Measurements from ENCODE around the gene OR4C5. TPM values are rescaled to one million over a fixed set of nuclear protein-coding genes. Genes with fewer than 3 reads are reported as not detected.
"Not testable (repeated sequence)": the region's sequence is repeated elsewhere in the genome, so short reads cannot be mapped to it uniquely, and the experiment has no call there.

Gene OR4C5
- total RNA-seq (2014; rRNA removed; shearing (Covaris generic)), result not detected in 2 replicates

DNA sequence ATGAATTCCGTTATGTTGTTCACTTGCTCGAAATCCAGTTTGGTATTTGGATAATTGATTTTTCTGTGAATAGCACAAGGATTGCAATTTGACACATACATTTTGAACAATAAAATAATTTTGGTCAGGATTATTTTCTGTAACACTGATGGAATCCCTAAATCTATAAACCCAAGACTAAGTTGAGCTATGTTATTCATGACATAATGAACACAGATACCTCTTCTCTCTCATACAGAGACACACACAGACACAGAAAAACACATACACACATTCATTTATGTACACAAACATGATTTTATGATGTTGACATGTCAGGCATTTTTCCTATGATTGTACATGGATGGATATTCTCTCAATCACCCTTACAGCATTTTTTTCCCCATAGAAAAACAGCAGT, at the start of gene OR4C5:
Gene OR4C5 (minus strand): TSS at position 101 of the 400 bp plus-strand sequence. CDS start 0 bp downstream, at position 101.
- no peak for DNase-seq (ENCODE audit: low spot score)

- no peak for DNase-seq (ENCODE audit: low spot score)
Measured at GRCh38 chr11:48384670-48385069, 18.4 kb upstream of the OR4C5 start.

DNA sequence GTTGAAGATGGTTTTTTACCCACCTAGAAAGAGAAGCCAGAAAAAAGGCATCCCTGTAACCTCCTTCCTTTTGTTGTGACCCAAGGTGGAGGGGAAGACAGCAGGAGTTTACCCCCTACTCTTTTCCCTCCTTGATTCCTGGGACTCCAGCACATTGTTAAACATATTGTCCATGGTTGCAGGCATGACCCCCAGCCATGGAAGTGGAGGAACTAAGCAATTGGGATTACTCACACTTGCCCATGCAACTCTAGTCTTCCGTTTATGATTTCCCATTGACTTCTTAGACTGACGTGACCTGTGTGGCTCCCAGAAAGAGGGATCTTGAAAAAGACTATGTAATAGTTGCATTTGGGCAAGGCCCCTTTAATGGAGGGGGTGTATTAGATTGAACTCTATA, 17.9 kb upstream of the OR4C5 start:
- DNase-seq (ENCODE audit: low spot score), result not testable (repeated sequence)

DNA sequence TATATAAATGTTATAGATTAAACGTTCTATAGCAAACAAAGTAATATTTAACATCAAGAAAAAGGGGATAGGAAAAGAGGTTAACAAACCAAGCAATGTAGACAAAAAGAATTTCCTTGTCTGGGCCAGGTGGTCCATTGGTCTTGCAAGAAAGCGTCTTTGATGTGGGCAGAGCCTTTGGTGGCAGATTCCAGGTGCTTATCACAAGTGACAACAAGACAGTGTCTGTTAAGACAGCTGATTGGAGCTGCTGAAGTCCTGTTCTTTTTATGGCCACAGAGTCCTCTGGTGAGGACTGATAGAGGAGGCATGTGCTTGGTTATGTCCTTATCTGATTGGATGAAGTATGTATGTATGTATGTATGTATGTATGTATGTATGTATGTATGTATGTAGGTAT, 5.0 kb downstream of the OR4C5 start:
- DNase-seq (ENCODE audit: low spot score), result not testable (repeated sequence)

DNA sequence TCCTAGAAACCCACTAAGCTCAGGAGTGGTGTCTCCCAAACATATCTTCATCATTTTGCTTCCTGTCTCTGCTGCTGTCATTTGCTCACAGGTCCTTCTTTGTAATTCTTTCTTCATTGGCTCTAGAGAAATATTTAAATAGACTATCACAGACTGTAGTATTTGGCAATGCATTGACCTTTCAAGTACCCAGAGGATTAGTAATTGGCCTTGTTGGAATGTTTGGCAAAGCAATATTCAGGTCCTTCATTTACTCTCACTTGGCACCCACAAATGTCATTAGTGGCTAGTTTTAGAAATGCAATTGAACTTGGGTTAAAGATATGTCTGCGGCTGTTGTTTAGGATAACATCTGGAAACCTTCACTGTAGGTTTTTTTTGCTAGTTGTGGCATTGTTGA, 11.6 kb downstream of the OR4C5 start:
- DNase-seq (ENCODE audit: low spot score), result no peak

- DNase-seq (ENCODE audit: low spot score), result no peak
Measured at GRCh38 chr11:48354013-48354412, 12.3 kb downstream of the OR4C5 start.

GRCh38 chr11:48346286-48346685, 20.0 kb downstream of the OR4C5 start:
- DNase-seq (ENCODE audit: low spot score), result not testable (repeated sequence)

DNA sequence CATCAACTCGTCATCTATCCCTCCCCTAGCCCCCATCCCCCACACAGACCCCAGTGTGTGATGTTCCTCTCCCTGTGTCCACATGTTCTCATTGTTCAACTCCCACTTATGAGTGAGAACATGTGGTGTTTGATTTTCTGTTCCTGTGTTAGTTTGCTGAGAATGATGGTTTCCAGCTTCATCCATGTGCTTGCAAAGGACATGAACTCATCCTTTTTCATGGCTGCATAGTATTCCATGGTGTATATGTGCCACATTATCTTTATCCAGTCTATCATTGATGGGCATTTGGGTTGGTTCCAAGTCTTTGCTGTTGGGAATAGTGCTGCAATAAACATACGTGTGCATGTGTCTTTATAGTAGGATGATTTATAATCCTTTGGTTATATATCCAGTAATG, 23.8 kb downstream of the OR4C5 start:
- not testable (repeated sequence) for DNase-seq (ENCODE audit: low spot score)

GRCh38 chr11:48341466-48341865, 24.8 kb downstream of the OR4C5 start:
- no peak for DNase-seq (ENCODE audit: low spot score)

GRCh38 chr11:48324620-48325019, 41.6 kb downstream of the OR4C5 start, which contains the start of gene OR4C3:
TSS of gene OR4C3 (plus strand) at chr11:48324920. CDS start at chr11:48325022, 102 bp downstream.
- DNase-seq (ENCODE audit: low spot score), result not testable (repeated sequence)

DNA sequence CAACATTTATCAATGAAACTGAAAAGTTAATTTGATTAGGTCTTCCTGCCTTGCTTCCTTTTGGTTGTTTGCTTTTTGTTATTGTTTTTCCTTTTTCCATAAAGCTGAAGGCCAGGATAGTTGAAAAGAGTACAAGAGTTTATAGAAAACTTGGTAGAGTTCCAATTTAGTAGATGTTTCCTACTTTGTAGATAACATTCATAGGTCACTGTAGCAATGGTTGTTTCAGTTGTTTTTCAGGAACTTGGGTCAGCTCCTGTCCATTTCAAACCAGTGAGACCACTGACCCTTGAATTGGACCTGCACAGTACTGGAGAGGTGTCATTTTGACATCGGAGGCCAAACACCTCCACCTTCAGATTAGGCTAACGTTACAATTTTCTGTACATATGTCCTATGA, 46.5 kb downstream of the OR4C5 start:
- DNase-seq (ENCODE audit: low spot score), result not testable (repeated sequence)

Other genes with a start within 250 kb of the OR4C5 start
- gene OR4B1, start 149.7 kb downstream of the OR4C5 start, total RNA-seq (2014; rRNA removed; shearing (Covaris generic)), result not detected in 2 replicates
- not detected in 2 replicates for gene OR4X2, start 121.4 kb downstream of the OR4C5 start, total RNA-seq (2014; rRNA removed; shearing (Covaris generic))
- gene OR4X1, start 102.6 kb downstream of the OR4C5 start, total RNA-seq (2014; rRNA removed; shearing (Covaris generic)), result not detected in 2 replicates
- not detected in 2 replicates for gene OR4S1, start 60.2 kb downstream of the OR4C5 start, total RNA-seq (2014; rRNA removed; shearing (Covaris generic))
- not detected in 2 replicates for gene OR4C3, start 41.5 kb downstream of the OR4C5 start, total RNA-seq (2014; rRNA removed; shearing (Covaris generic))
- not detected in 2 replicates for gene OR4A47, start 122.3 kb upstream of the OR4C5 start, total RNA-seq (2014; rRNA removed; shearing (Covaris generic))